Measurements from ENCODE around the gene NSUN5.

DNA sequence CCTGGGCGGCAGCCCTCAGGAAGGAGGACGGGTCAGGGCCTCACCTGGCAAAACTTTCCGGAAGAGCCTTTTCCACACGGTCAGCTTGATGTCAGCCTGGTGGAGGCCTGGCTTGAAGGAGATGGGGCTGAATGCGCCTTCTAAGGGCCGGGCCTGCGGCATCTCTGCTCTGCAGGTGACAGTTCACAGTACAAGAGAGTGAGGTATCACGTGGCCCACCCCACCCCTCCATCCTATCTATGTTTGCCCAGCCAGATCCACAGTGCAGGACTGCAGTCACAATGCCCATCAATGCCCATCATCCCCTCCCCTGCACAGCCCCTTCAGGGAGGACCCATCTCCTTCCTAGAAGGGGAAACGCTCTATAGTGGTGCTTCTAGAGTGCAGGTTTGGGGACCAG lies 7.9 kb upstream of the NSUN5 start:
- TF ChIP-seq TAF1 (IDR thresholded peaks at IDR 0.05; ENCODE audit: borderline replicate concordance, insufficient read depth, low read length) (no peak), POLR2AphosphoS5 (IDR thresholded peaks at IDR 0.05; ENCODE audit: low read depth, low read length) (no peak), FOXP2 (optimal IDR thresholded peaks at IDR 0.05; ENCODE audit: borderline replicate concordance, extremely low read depth, extremely low read length, insufficient read depth) (no peak), SIN3A (IDR thresholded peaks at IDR 0.05; ENCODE audit: borderline replicate concordance, insufficient read depth, low read length) (no peak)
- TF ChIP-seq, protein P1, sequence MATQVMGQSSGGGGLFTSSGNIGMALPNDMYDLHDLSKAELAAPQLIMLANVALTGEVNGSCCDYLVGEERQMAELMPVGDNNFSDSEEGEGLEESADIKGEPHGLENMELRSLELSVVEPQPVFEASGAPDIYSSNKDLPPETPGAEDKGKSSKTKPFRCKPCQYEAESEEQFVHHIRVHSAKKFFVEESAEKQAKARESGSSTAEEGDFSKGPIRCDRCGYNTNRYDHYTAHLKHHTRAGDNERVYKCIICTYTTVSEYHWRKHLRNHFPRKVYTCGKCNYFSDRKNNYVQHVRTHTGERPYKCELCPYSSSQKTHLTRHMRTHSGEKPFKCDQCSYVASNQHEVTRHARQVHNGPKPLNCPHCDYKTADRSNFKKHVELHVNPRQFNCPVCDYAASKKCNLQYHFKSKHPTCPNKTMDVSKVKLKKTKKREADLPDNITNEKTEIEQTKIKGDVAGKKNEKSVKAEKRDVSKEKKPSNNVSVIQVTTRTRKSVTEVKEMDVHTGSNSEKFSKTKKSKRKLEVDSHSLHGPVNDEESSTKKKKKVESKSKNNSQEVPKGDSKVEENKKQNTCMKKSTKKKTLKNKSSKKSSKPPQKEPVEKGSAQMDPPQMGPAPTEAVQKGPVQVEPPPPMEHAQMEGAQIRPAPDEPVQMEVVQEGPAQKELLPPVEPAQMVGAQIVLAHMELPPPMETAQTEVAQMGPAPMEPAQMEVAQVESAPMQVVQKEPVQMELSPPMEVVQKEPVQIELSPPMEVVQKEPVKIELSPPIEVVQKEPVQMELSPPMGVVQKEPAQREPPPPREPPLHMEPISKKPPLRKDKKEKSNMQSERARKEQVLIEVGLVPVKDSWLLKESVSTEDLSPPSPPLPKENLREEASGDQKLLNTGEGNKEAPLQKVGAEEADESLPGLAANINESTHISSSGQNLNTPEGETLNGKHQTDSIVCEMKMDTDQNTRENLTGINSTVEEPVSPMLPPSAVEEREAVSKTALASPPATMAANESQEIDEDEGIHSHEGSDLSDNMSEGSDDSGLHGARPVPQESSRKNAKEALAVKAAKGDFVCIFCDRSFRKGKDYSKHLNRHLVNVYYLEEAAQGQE (IDR thresholded peaks at IDR 0.05; ENCODE audit: insufficient read depth in 1 of 2, low read depth in 2 of 2, low read length in 2 of 2), result no peak

Measured in PFSK-1 (cell line).